Measurements from ENCODE around the gene GGNBP2.
"Not testable (repeated sequence)": the region's sequence is repeated elsewhere in the genome, so short reads cannot be mapped to it uniquely, and the experiment has no call there.

GGNBP2 gene

GRCh38 chr17:36544307-36545076 lies at the start of gene GGNBP2:
Gene GGNBP2 (plus strand): TSS chr17:36544919. CDS start chr17:36545725, 806 bp downstream.
- peak; percentile 84 for DNase-seq

GRCh38 chr17:36495076-36495578 lies 49.6 kb upstream of the GGNBP2 start:
- DNase-seq: no peak

GRCh38 chr17:36496018-36496789 lies 48.5 kb upstream of the GGNBP2 start:
- DNase-seq: no peak

- no peak for DNase-seq
Measured at GRCh38 chr17:36498155-36498554, 46.6 kb upstream of the GGNBP2 start.

- no peak for DNase-seq
Measured at GRCh38 chr17:36498560-36499300, 46.0 kb upstream of the GGNBP2 start.

GRCh38 chr17:36500745-36501225 lies 43.9 kb upstream of the GGNBP2 start:
- DNase-seq: no peak

GRCh38 chr17:36501351-36501750 lies 43.4 kb upstream of the GGNBP2 start:
- DNase-seq: no peak

- no peak for DNase-seq
Measured at GRCh38 chr17:36501963-36502362, 42.8 kb upstream of the GGNBP2 start.

GRCh38 chr17:36503456-36504155 lies 41.1 kb upstream of the GGNBP2 start:
- DNase-seq: no peak

- DNase-seq: no peak
Measured at GRCh38 chr17:36504156-36504545, 40.6 kb upstream of the GGNBP2 start.

- DNase-seq: no peak
Measured at GRCh38 chr17:36505171-36505570, 39.5 kb upstream of the GGNBP2 start.

- no peak for DNase-seq
Measured at GRCh38 chr17:36506249-36506826, 38.4 kb upstream of the GGNBP2 start.

- DNase-seq: no peak
Measured at GRCh38 chr17:36506831-36507230, 37.9 kb upstream of the GGNBP2 start.

- no peak for DNase-seq
Measured at GRCh38 chr17:36507266-36507665, 37.5 kb upstream of the GGNBP2 start.

GRCh38 chr17:36508439-36508838 lies 36.3 kb upstream of the GGNBP2 start:
- DNase-seq: not testable (repeated sequence)

GRCh38 chr17:36509272-36509985 lies 35.3 kb upstream of the GGNBP2 start:
- no peak for DNase-seq

- no peak for DNase-seq
Measured at GRCh38 chr17:36510636-36511035, 34.1 kb upstream of the GGNBP2 start.

- no peak for DNase-seq
Measured at GRCh38 chr17:36511216-36511615, 33.5 kb upstream of the GGNBP2 start.

GRCh38 chr17:36512641-36513040 lies 32.1 kb upstream of the GGNBP2 start:
- DNase-seq: no peak

GRCh38 chr17:36514856-36515255 lies 29.9 kb upstream of the GGNBP2 start:
- no peak for DNase-seq

- DNase-seq: no peak
Measured at GRCh38 chr17:36515837-36516236, 28.9 kb upstream of the GGNBP2 start.
